HepG2 (cell line): ENCODE data around the gene RAB14. TPM values are rescaled to one million over a fixed set of nuclear protein-coding genes. Genes with fewer than 3 reads are reported as not detected.

ENCODE experiments used
- AHDC1 ChIP-seq: sonication (generic); formaldehyde crosslinking; IDR thresholded peaks from 2 replicates; pipeline ENCODE4 v1.5.1; 2020; ENCODE audit warnings: mild to moderate bottlenecking, missing genetic modification reagents, borderline replicate concordance
- CEBPG ChIP-seq: IDR thresholded peaks from 2 replicates; pipeline ENCODE4 v1.6.1; 2016
- CREB1 ChIP-seq, 2 experiments: fragments of 450-650 bp in 1 of 2; IDR thresholded peaks; 2 replicates each; pipeline ENCODE4 v1.6.1; 2016 to 2017; ENCODE audit warnings: control low read depth in 1 of 2, mild to moderate bottlenecking in 1 of 2, missing compliant biosample characterization in 1 of 2, missing genetic modification characterization in 1 of 2
- DMAP1 ChIP-seq: IDR thresholded peaks from 2 replicates; pipeline ENCODE4 v1.6.1; 2016
- DNMT1 ChIP-seq: sonication (generic); formaldehyde crosslinking; IDR thresholded peaks from 2 replicates; pipeline ENCODE4 v1.5.1; 2020; ENCODE audit warnings: mild to moderate bottlenecking, missing genetic modification reagents
- JARID2 ChIP-seq: sonication (generic); formaldehyde crosslinking; IDR thresholded peaks from 2 replicates; pipeline ENCODE4 v1.8.1; 2023; ENCODE audit warnings: missing genetic modification reagents, inconsistent platforms; ENCODE audit not compliant: insufficient replicate concordance
- MED1 ChIP-seq: sonication (generic); formaldehyde crosslinking; IDR thresholded peaks from 2 replicates; pipeline ENCODE4 v1.4.0; 2020; ENCODE audit warnings: missing genetic modification reagents
- PPARG ChIP-seq: conservative IDR thresholded peaks from 2 replicates; pipeline ENCODE4 v1.6.1; 2016; ENCODE audit warnings: missing biosample characterization, missing genetic modification reagents
- SMAD3 ChIP-seq: sonication (generic); formaldehyde crosslinking; IDR thresholded peaks from 2 replicates; pipeline ENCODE4 v1.4.0; 2020; ENCODE audit warnings: missing genetic modification reagents
- TBX3 ChIP-seq: fragments of 450-650 bp; IDR thresholded peaks from 2 replicates; pipeline ENCODE4 v1.6.1; 2017; ENCODE audit warnings: antibody characterized with exemption, mild to moderate bottlenecking, inconsistent platforms, borderline replicate concordance
- ZEB1 ChIP-seq: IDR thresholded peaks from 2 replicates; pipeline ENCODE4 v1.6.1; 2012; ENCODE audit warnings: mild to moderate bottlenecking, low read depth, inconsistent platforms; ENCODE audit not compliant: insufficient replicate concordance
- ZNF615 ChIP-seq: sonication (generic); formaldehyde crosslinking; IDR thresholded peaks from 2 replicates; pipeline ENCODE4 v1.5.0; 2020; ENCODE audit warnings: mild to moderate bottlenecking, missing genetic modification reagents, borderline replicate concordance
- ZNF619 ChIP-seq: sonication (generic); formaldehyde crosslinking; IDR thresholded peaks from 2 replicates; pipeline ENCODE4 v1.4.0; 2020; ENCODE audit warnings: mild to moderate bottlenecking, missing genetic modification reagents
- ZNF644 ChIP-seq: IDR thresholded peaks from 2 replicates; pipeline ENCODE4 v1.6.1; 2016; ENCODE audit warnings: low read depth
- ZNF780A ChIP-seq: sonication (generic); formaldehyde crosslinking; IDR thresholded peaks from 2 replicates; pipeline ENCODE4 v1.8.0; 2022; ENCODE audit warnings: mild to moderate bottlenecking, missing genetic modification reagents, moderate library complexity
- polyA plus RNA-seq, 8 experiments: library from polyadenylated mRNA; depleted of rRNA in 3 of 8; stranded (reverse) in 7 of 8; unstranded in 1 of 8; fragments of >200 nt; fragmentation: Illumina TruSeq in 4 of 8; extraction: Trizol in 4 of 8; gene quantifications; 2 replicates each; pipeline versions ENCODE4 v1.2.1 to v1.2.3, GENCODE V29; 2011 to 2016; ENCODE audit warnings: low read depth in 4 of 8, missing spikeins in 1 of 8, mixed read lengths in 1 of 8; ENCODE audit not compliant: insufficient read depth in 1 of 8
- total RNA-seq, 5 experiments: library from RNA; depleted of rRNA; stranded (reverse); fragments of >200 nt; fragmentation: Illumina TruSeq; extraction: Trizol; gene quantifications; 2 replicates each; pipeline ENCODE4 v1.2.3, GENCODE V29; 2016; ENCODE audit warnings: low read depth in 1 of 5
- TF ChIP-seq, protein P1 (sequence below): IDR thresholded peaks from 2 replicates; pipeline ENCODE4 v1.6.1; 2018; ENCODE audit warnings: missing genetic modification reagents, mild to moderate bottlenecking, missing compliant biosample characterization
- TF ChIP-seq, protein P2 (sequence below): sonication (generic); formaldehyde crosslinking; IDR thresholded peaks from 2 replicates; pipeline ENCODE4 v1.4.0; 2020; ENCODE audit warnings: missing genetic modification reagents, borderline replicate concordance

The RAB14 gene
- total and polyA plus RNA-seq, 2 of the 13 experiments (the other 11 are each of a cell fraction or from before 2014, with no cell fraction given), result 17.4 to 19.3 TPM

GRCh38 chr9:121183666-121184423 is 17.8 kb downstream of the RAB14 start (continued):
- TF ChIP-seq, protein P1, sequence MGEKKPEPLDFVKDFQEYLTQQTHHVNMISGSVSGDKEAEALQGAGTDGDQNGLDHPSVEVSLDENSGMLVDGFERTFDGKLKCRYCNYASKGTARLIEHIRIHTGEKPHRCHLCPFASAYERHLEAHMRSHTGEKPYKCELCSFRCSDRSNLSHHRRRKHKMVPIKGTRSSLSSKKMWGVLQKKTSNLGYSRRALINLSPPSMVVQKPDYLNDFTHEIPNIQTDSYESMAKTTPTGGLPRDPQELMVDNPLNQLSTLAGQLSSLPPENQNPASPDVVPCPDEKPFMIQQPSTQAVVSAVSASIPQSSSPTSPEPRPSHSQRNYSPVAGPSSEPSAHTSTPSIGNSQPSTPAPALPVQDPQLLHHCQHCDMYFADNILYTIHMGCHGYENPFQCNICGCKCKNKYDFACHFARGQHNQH (CRISPR knock-in tag), result peak; percentile 32; the same call in 1 of the 2 replicates
- TF ChIP-seq JARID2 (CRISPR knock-in tag), result no peak
- no peak for TF ChIP-seq DMAP1
- TF ChIP-seq TBX3, result 0 out of 2 replicates have a peak, but pooled peaks have one; percentile 15
- no peak for TF ChIP-seq ZNF780A (CRISPR knock-in tag)
- TF ChIP-seq, protein P2, sequence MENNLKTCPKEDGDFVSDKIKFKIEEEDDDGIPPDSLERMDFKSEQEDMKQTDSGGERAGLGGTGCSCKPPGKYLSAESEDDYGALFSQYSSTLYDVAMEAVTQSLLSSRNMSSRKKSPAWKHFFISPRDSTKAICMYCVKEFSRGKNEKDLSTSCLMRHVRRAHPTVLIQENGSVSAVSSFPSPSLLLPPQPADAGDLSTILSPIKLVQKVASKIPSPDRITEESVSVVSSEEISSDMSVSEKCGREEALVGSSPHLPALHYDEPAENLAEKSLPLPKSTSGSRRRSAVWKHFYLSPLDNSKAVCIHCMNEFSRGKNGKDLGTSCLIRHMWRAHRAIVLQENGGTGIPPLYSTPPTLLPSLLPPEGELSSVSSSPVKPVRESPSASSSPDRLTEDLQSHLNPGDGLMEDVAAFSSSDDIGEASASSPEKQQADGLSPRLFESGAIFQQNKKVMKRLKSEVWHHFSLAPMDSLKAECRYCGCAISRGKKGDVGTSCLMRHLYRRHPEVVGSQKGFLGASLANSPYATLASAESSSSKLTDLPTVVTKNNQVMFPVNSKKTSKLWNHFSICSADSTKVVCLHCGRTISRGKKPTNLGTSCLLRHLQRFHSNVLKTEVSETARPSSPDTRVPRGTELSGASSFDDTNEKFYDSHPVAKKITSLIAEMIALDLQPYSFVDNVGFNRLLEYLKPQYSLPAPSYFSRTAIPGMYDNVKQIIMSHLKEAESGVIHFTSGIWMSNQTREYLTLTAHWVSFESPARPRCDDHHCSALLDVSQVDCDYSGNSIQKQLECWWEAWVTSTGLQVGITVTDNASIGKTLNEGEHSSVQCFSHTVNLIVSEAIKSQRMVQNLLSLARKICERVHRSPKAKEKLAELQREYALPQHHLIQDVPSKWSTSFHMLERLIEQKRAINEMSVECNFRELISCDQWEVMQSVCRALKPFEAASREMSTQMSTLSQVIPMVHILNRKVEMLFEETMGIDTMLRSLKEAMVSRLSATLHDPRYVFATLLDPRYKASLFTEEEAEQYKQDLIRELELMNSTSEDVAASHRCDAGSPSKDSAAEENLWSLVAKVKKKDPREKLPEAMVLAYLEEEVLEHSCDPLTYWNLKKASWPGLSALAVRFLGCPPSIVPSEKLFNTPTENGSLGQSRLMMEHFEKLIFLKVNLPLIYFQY (CRISPR knock-in tag), result peak; percentile 26; the same call in 1 of the 2 replicates
- peak; percentile 13; the same call in 1 of the 2 replicates for TF ChIP-seq AHDC1 (CRISPR knock-in tag)
- no peak for TF ChIP-seq ZNF615
- TF ChIP-seq ZNF619 (CRISPR knock-in tag), result no peak
- no peak for TF ChIP-seq CREB1 (IDR thresholded peaks at IDR 0.05)
- 0 out of 2 replicates have a peak, but pooled peaks have one; percentile 55 for TF ChIP-seq CREB1 (CRISPR knock-in tag; IDR thresholded peaks at IDR 0.05)
- peak; percentile 29 for TF ChIP-seq ZEB1
- peak; percentile 63 for TF ChIP-seq MED1 (CRISPR knock-in tag)
- 0 out of 2 replicates have a peak, but pooled peaks have one; percentile 39 for TF ChIP-seq SMAD3 (CRISPR knock-in tag)
- TF ChIP-seq CEBPG (CRISPR knock-in tag), result peak; percentile 43
- TF ChIP-seq ZNF644, result peak; percentile 22; the same call in 1 of the 2 replicates
- TF ChIP-seq PPARG (CRISPR knock-in tag), result peak; percentile 68; the same call in 1 of the 2 replicates
- no peak for TF ChIP-seq DNMT1 (CRISPR knock-in tag)
